Neural cell (in vitro differentiated cells): Measurements from ENCODE around the gene GNB3. TPM values are rescaled to one million over a fixed set of nuclear protein-coding genes. Genes with fewer than 3 reads are reported as not detected.

Experiments
- H2AFZ ChIP-seq: fragments of 200-600, 300-800 bp; sonication (generic), shearing (Covaris generic); 2 replicates; pipeline ENCODE4 v1.6.0; 2014; ENCODE audit warnings: low read depth, mild to moderate bottlenecking, antibody characterized with exemption, low read length, moderate library complexity
- H3F3A ChIP-seq: fragments of 200-600 bp; shearing (Covaris generic); 2 replicates; pipeline ENCODE4 v1.6.1; 2016; ENCODE audit warnings: mild to moderate bottlenecking, moderate library complexity, mixed read lengths, antibody characterized with exemption, low read length; ENCODE audit not compliant: insufficient read depth, poor library complexity, severe bottlenecking
- H3K27ac ChIP-seq: fragments of 200-600, 300-800 bp; sonication (generic), shearing (Covaris generic); 2 replicates; pipeline ENCODE4 v1.5.1; 2014; ENCODE audit warnings: mild to moderate bottlenecking, low read length, moderate library complexity
- H3K27me3 ChIP-seq: fragments of 300-800, 200-600 bp; sonication (generic), shearing (Covaris generic); 2 replicates; pipeline ENCODE4 v1.6.0; 2014; ENCODE audit warnings: mild to moderate bottlenecking, low read depth, low read length, moderate library complexity; ENCODE audit not compliant: insufficient read depth
- H3K36me3 ChIP-seq: fragments of 300-800, 200-600 bp; sonication (generic), shearing (Covaris generic); 2 replicates; pipeline ENCODE4 v1.5.1; 2014; ENCODE audit warnings: mild to moderate bottlenecking, antibody characterized with exemption, low read length, moderate library complexity; ENCODE audit not compliant: insufficient read depth
- H3K4me2 ChIP-seq: fragments of 300-800, 200-600 bp; sonication (generic), shearing (Covaris generic); 2 replicates; pipeline ENCODE4 v1.6.0; 2014; ENCODE audit warnings: mild to moderate bottlenecking, low read length
- H3K4me3 ChIP-seq: fragments of 300-800, 200-600 bp; sonication (generic), shearing (Covaris generic); 2 replicates; pipeline ENCODE4 v1.5.1; 2014; ENCODE audit warnings: mild to moderate bottlenecking, low read length, moderate library complexity
- H3K79me2 ChIP-seq: fragments of 200-600 bp; shearing (Covaris generic); replicated peaks from 2 replicates; pipeline ENCODE4 v1.6.0; 2014; ENCODE audit warnings: mild to moderate bottlenecking, low read length, moderate library complexity; ENCODE audit not compliant: insufficient read depth
- H3K9ac ChIP-seq: fragments of 300-800, 200-600 bp; sonication (generic), shearing (Covaris generic); 2 replicates; pipeline ENCODE4 v1.6.1; 2016; ENCODE audit warnings: mild to moderate bottlenecking, low read length, mixed read lengths
- H3K9me2 ChIP-seq: fragments of 200-600 bp; shearing (Covaris generic); 2 replicates; pipeline ENCODE4 v1.6.1; 2016; ENCODE audit warnings: mild to moderate bottlenecking, low read length, mixed read lengths; ENCODE audit not compliant: insufficient read depth
- H3K9me3 ChIP-seq: fragments of 200-600, 300-800 bp; sonication (generic), shearing (Covaris generic); 2 replicates; pipeline ENCODE4 v1.6.1; 2016; ENCODE audit warnings: mild to moderate bottlenecking, mixed run types, low read length, moderate library complexity, mixed read lengths
- H4K20me1 ChIP-seq: fragments of 200-600 bp; shearing (Covaris generic); 2 replicates; pipeline ENCODE4 v1.6.1; 2016; ENCODE audit warnings: mild to moderate bottlenecking, mixed run types; ENCODE audit not compliant: insufficient read depth
- CTCF ChIP-seq: fragments of 450-650 bp; IDR thresholded peaks from 2 replicates; pipeline ENCODE4 v1.5.1; 2014; ENCODE audit warnings: antibody characterized with exemption, mild to moderate bottlenecking, moderate library complexity; ENCODE audit not compliant: poor library complexity, severe bottlenecking
- MXI1 ChIP-seq: fragments of 450-650 bp; conservative IDR thresholded peaks from 2 replicates; pipeline ENCODE4 v1.6.1; 2014; ENCODE audit warnings: antibody characterized with exemption, mild to moderate bottlenecking; ENCODE audit not compliant: poor library complexity, severe bottlenecking
- RAD21 ChIP-seq: fragments of 450-650 bp; conservative IDR thresholded peaks from 2 replicates; pipeline ENCODE4 v1.6.1; 2014; ENCODE audit warnings: antibody characterized with exemption, mild to moderate bottlenecking, moderate library complexity
- REST ChIP-seq: IDR thresholded peaks from 2 replicates; pipeline ENCODE4 v1.6.1; 2012; ENCODE audit warnings: borderline replicate concordance
- TAF1 ChIP-seq: IDR thresholded peaks from 2 replicates; pipeline ENCODE4 v1.6.1; 2012; ENCODE audit warnings: low read depth
- polyA plus RNA-seq: library from polyadenylated mRNA; depleted of rRNA; stranded (reverse); fragments of >200 nt; gene quantifications from 2 replicates; pipeline ENCODE4 v1.2.3, GENCODE V29; 2014

Gene GNB3
- polyA plus RNA-seq, 1 donor from 2014 or later: 18.8 TPM

- Histone ChIP-seq H3K9ac (peak overlapping the region; percentile 95), H2AFZ (peak overlapping the region; percentile 23), H3K36me3 (no peaks in the 10 kb centered on the region), H3K27me3 (no peaks in the 10 kb centered on the region), H3K9me3 (no peaks in the 10 kb centered on the region), H3K4me3 (peak overlapping the region; percentile 99), H3K4me2 (peak overlapping the region; percentile 99), H4K20me1 (no peaks in the 10 kb centered on the region), H3K79me2 (peaks cover 17% of the 10 kb centered on the region), H3F3A (peaks cover 8% of the 10 kb centered on the region), H3K9me2 (no peaks in the 10 kb centered on the region), H3K27ac (peak overlapping the region; percentile 94)
- TF ChIP-seq TAF1: peak; percentile 6
- TF ChIP-seq CTCF: peak; percentile 57
- no peak for TF ChIP-seq RAD21
Observed at GRCh38 chr12:6829536-6830220, 11.0 kb upstream of the GNB3 start.

- Histone ChIP-seq H3K4me2 (no peak overlapping the region), H3K9ac (peak overlapping the region; percentile 95)
Observed at GRCh38 chr12:6830286-6830890, 10.3 kb upstream of the GNB3 start.

More at GRCh38 chr12:6830286-6830890, 10.3 kb upstream of the GNB3 start:
- Histone ChIP-seq H3K27me3 (no peaks in the 10 kb centered on the region), H3F3A (peaks cover 5% of the 10 kb centered on the region), H4K20me1 (no peaks in the 10 kb centered on the region), H3K4me3 (peak overlapping the region; percentile 99), H3K27ac (no peak overlapping the region), H3K9me3 (no peaks in the 10 kb centered on the region), H3K9me2 (no peaks in the 10 kb centered on the region), H3K79me2 (peaks cover 17% of the 10 kb centered on the region), H2AFZ (no peak overlapping the region), H3K36me3 (no peaks in the 10 kb centered on the region)
- TF ChIP-seq REST: no peak
- no peak for TF ChIP-seq MXI1
